ENCODE data around the gene LEAP2. TPM values are rescaled to one million over a fixed set of nuclear protein-coding genes. Genes with fewer than 3 reads are reported as not detected.

Gene LEAP2
- total and polyA plus RNA-seq, 12 donors: 0.49 to 3.9 (median 0.92) TPM

DNA sequence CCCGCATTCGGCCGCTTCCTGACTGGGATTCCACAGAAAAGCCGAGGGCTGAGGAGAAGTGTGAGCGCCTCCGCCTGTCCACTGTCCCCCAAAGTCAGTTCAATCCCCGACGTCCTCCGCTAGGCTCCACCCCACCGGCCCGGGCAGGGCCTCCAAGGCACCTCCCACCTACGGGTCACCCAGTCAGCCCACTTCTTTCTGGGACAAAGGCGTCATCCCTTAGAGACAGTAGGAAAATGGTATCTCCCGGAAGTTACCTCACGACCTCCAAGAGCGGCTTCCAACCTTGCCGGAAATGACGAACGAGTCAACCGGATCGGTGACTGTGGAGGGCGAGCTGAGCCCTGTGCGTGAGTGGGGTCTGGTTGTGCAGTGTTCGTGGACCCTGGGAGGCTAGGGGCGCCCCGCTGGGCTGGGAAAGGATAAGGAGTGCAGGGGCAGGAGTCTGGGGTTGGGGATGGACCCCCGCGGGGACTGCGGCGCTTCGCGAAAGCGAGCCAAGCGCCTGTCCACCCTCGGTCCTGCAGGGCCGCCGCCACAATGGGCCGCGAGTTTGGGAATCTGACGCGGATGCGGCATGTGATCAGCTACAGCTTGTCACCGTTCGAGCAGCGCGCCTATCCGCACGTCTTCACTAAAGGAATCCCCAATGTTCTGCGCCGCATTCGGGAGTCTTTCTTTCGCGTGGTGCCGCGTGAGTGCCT lies 7.0 kb upstream of the LEAP2 start, which contains the start of the genes GDF9 and UQCRQ:
GDF9 (minus strand) TSS at position 128 of the 704 bp plus-strand sequence. CDS start 1,936 bp downstream, outside the sequence.
UQCRQ (plus strand) TSS at position 301 of the 704 bp plus-strand sequence; CDS start at position 541, 240 bp downstream.
- Histone ChIP-seq H3K27ac (peak within 1 kb of the TSS; percentile 85 to 98 (median 96)), H3K4me1 (peaks cover 5 to 37% (median 23%) of the 10 kb centered on the region in 9 donors), H3K27me3 (no peaks in the 10 kb centered on the region), H3K36me3 (peaks cover 0 to 41% (median 10%) of the 10 kb centered on the region in 9 donors), H3K4me3 (peak within 1 kb of the TSS; percentile 55 to 97 (median 84)), H3K9me3 (no peaks in the 10 kb centered on the region)
- intact Hi-C loops (cut with DNase I): loop anchor here in 8 of 10 donors (2.0 to 5.0 kb wide), 2 partner anchors 34 to 36 kb away; partner anchors contain the start of gene SHROOM1 (in 8 of the 8)
- 0% methylated on average over 55 of the region's 55 CpGs for WGBS, 2 donors
- ATAC-seq: peak; percentile 98 to 100 (median 99)
- TF ChIP-seq, protein P1, sequence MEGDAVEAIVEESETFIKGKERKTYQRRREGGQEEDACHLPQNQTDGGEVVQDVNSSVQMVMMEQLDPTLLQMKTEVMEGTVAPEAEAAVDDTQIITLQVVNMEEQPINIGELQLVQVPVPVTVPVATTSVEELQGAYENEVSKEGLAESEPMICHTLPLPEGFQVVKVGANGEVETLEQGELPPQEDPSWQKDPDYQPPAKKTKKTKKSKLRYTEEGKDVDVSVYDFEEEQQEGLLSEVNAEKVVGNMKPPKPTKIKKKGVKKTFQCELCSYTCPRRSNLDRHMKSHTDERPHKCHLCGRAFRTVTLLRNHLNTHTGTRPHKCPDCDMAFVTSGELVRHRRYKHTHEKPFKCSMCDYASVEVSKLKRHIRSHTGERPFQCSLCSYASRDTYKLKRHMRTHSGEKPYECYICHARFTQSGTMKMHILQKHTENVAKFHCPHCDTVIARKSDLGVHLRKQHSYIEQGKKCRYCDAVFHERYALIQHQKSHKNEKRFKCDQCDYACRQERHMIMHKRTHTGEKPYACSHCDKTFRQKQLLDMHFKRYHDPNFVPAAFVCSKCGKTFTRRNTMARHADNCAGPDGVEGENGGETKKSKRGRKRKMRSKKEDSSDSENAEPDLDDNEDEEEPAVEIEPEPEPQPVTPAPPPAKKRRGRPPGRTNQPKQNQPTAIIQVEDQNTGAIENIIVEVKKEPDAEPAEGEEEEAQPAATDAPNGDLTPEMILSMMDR (IDR thresholded peaks at IDR 0.05): peak in 6 of 9 donors; percentile 22 to 59 (median 47)
- peak; percentile 93 to 99 for DNase-seq

DNA sequence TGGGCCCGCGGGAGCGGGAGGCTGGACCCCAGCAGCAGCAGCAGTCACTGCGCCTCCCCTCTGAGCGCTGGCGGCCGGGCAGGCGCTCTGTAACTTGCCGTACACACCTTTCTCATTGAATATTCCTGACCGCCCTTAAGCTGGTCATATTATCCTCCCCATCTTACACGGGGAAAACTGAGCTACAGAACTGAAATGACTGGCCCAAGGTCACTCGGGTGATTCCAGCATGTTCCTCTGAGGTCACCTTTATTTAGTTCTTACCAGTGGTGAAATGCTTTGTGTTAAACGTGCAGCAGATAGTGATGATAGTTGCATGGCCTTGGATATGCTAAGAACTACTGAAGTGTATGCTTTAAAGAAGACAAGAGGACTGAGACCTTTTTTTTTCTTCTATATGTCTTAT lies 6.4 kb upstream of the LEAP2 start:
- H3K36me3 ChIP-seq: peaks cover 0 to 46% (median 10%) of the 10 kb centered on the region in 9 donors
- TF ChIP-seq, protein P1 (IDR thresholded peaks at IDR 0.05): no peak
- H3K4me3 ChIP-seq: peak overlapping the region; percentile 55 to 97 (median 84)
- intact Hi-C loops (cut with DNase I): loop anchor here in 8 of 10 donors (2.0 to 5.0 kb wide), 2 partner anchors 35 to 36 kb away; partner anchors contain the start of gene SHROOM1 (in 8 of the 8)
- DNase-seq: no peak
- peak overlapping the region; percentile 85 to 98 (median 96) for H3K27ac ChIP-seq
- H3K9me3 ChIP-seq: no peaks in the 10 kb centered on the region
- no peaks in the 10 kb centered on the region for H3K27me3 ChIP-seq
- peak in 1 of 8 donors; percentile 40 for ATAC-seq
- H3K4me1 ChIP-seq: peaks cover 5 to 43% (median 25%) of the 10 kb centered on the region in 9 donors
- 0 to 1% methylated on average over 13 of the region's 13 CpGs for WGBS, 2 donors

DNA sequence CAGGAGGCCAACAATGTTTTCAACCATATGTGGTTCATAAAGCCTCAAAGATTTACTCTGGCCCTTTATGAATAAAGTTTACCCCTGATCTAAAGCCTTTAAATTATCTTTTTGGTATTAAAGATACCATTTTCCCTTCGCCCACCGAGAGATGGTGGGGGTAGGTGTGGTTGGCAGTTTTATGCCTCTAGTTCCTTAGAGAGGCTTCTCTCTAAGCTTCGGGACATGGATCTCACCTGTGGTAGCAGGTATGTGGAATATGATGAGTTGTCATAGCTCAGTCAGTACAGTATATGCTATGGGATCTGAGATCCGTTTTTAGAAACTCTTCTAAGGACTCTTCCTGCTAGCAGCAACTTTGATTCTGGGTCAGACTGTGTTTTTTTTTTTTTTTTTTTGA lies 4.7 kb upstream of the LEAP2 start:
- Histone ChIP-seq H3K4me1 (peaks cover 5 to 59% (median 37%) of the 10 kb centered on the region in 9 donors), H3K4me3 (no peak overlapping the region), H3K9me3 (no peaks in the 10 kb centered on the region), H3K27ac (no peak overlapping the region), H3K27me3 (no peaks in the 10 kb centered on the region), H3K36me3 (peaks cover 0 to 61% (median 10%) of the 10 kb centered on the region in 9 donors)
- WGBS, 2 donors: 86 to 93% methylated on average over 4 of the region's 4 CpGs
- DNase-seq: no peak
- intact Hi-C loops (cut with DNase I): loop anchor here in 7 of 10 donors (5.0 kb wide), 1 partner anchor 36 kb away; the partner anchor contains the start of gene SHROOM1 (in 7 of the 7)
- TF ChIP-seq, protein P1 (IDR thresholded peaks at IDR 0.05): no peak
- no peak for ATAC-seq

DNA sequence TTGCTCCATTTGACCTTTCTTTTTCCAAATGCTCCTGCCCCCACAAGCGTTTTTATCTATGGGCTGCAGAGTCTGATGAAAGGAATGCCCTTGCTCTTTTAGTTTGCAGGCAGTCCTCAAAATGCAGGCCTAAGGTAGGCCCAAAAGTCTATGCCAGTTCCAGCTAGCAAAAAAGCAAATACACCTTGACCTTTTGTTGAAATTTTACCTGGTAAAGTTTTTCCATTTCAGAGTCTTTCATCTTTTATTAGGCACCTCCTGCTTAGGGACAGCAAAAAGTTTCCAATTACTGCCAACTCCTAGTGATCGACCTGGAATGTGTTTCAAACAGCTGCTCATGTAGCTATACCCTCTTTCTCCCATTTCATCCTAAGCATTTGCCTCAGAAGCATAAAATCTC lies 2.7 kb upstream of the LEAP2 start:
- TF ChIP-seq, protein P1 (IDR thresholded peaks at IDR 0.05): no peak
- intact Hi-C loops (cut with DNase I): no loop called here
- no peak for DNase-seq
- Histone ChIP-seq H3K36me3 (peaks cover 0 to 81% (median 10%) of the 10 kb centered on the region in 9 donors), H3K4me1 (peaks cover 3 to 59% (median 34%) of the 10 kb centered on the region in 9 donors), H3K27me3 (no peaks in the 10 kb centered on the region), H3K4me3 (no peak overlapping the region), H3K27ac (peak overlapping the region in 4 of 10 donors; percentile 35 to 77 (median 54)), H3K9me3 (no peaks in the 10 kb centered on the region)
- WGBS, 2 donors: 60 to 63% methylated on average over 2 of the region's 2 CpGs
- no peak for ATAC-seq
